CD14-positive monocyte (primary cell): Measurements from ENCODE around the gene BOLA1. TPM values are rescaled to one million over a fixed set of nuclear protein-coding genes. Genes with fewer than 3 reads are reported as not detected.

Experiments
- DNase-seq, 3 donors: peaks; one replicate each; pipeline ENCODE4 v3.0.0-alpha.2; 2011 to 2022
- H2AFZ ChIP-seq: 2 replicates; pipeline ENCODE4 v1.6.0; 2012; ENCODE audit warnings: mild to moderate bottlenecking, low read depth, low read length, inconsistent platforms; ENCODE audit not compliant: insufficient read depth, poor library complexity, severe bottlenecking
- H3K27ac ChIP-seq, 2 donors: 1 replicate in 1 of 2; 2 replicates in 1 of 2; pipeline ENCODE4 v1.5.1; 2012 to 2013; ENCODE audit warnings: low read length in 2 of 2, control low read depth in 1 of 2, inconsistent platforms in 1 of 2, low read depth in 1 of 2, mild to moderate bottlenecking in 1 of 2
- H3K27me3 ChIP-seq, 2 donors: one replicate each; pipeline versions ENCODE4 v1.6.0 to v1.6.1; 2011 to 2013; ENCODE audit warnings: low read length in 2 of 2; ENCODE audit not compliant: control insufficient read depth in 2 of 2, insufficient read depth in 2 of 2
- H3K36me3 ChIP-seq, 2 donors: replicated peaks in 1 of 2; 1 replicate in 1 of 2; 2 replicates in 1 of 2; pipeline versions ENCODE4 v1.5.1 to v1.6.1; 2012 to 2013; ENCODE audit warnings: low read length in 2 of 2, control low read depth in 1 of 2, inconsistent platforms in 1 of 2, mild to moderate bottlenecking in 1 of 2; ENCODE audit not compliant: insufficient read depth in 2 of 2, control insufficient read depth in 1 of 2
- H3K4me1 ChIP-seq, 2 donors: 1 replicate in 1 of 2; 2 replicates in 1 of 2; pipeline versions ENCODE4 v1.5.1 to v1.6.1; 2012 to 2013; ENCODE audit warnings: low read length in 2 of 2, control low read depth in 1 of 2, inconsistent platforms in 1 of 2, mild to moderate bottlenecking in 1 of 2, moderate library complexity in 1 of 2; ENCODE audit not compliant: insufficient read depth in 2 of 2, control insufficient read depth in 1 of 2
- H3K4me2 ChIP-seq: replicated peaks from 2 replicates; pipeline ENCODE3; 2012; ENCODE audit warnings: low read length, moderate library complexity, mild to moderate bottlenecking; ENCODE audit not compliant: poor library complexity, severe bottlenecking; ENCODE audit errors: extremely low read depth
- H3K4me3 ChIP-seq, 3 experiments: fragments of 200-600 bp in 1 of 3; sonication (generic) in 1 of 3; replicated peaks in 1 of 3; 1 replicate in 2 of 3; 2 replicates in 1 of 3; pipeline ENCODE4 v1.5.1; 2011 to 2013; ENCODE audit warnings: low read length in 3 of 3, mild to moderate bottlenecking in 3 of 3, control low read depth in 2 of 3, low read depth in 2 of 3, inconsistent platforms in 1 of 3, moderate library complexity in 1 of 3
- H3K79me2 ChIP-seq: 2 replicates; pipeline ENCODE4 v1.6.0; 2012; ENCODE audit warnings: mild to moderate bottlenecking, control low read depth, inconsistent platforms, low read length, moderate library complexity; ENCODE audit not compliant: insufficient read depth
- H3K9ac ChIP-seq: 2 replicates; pipeline ENCODE4 v1.6.0; 2017; ENCODE audit warnings: low read length, mild to moderate bottlenecking; ENCODE audit not compliant: insufficient read depth, poor library complexity, severe bottlenecking
- H3K9me3 ChIP-seq, 2 donors: replicated peaks in 1 of 2; 1 replicate in 1 of 2; 2 replicates in 1 of 2; pipeline versions ENCODE4 v1.5.1 to v1.6.1; 2012 to 2013; ENCODE audit warnings: low read length in 2 of 2, control low read depth in 1 of 2; ENCODE audit not compliant: control insufficient read depth in 1 of 2, insufficient read depth in 1 of 2
- H4K20me1 ChIP-seq: 2 replicates; pipeline ENCODE4 v1.6.0; 2012; ENCODE audit warnings: mild to moderate bottlenecking, low read length, control low read depth, moderate library complexity; ENCODE audit not compliant: insufficient read depth
- H3K27ac Mint-ChIP-seq, 7 donors: one replicate each; pipeline ENCODE4 v1.8.0; 2020; ENCODE audit warnings: mild to moderate bottlenecking in 7 of 7, mixed read lengths in 7 of 7, moderate library complexity in 6 of 7, inconsistent platforms in 2 of 7
- H3K27me3 Mint-ChIP-seq, 3 donors: one replicate each; pipeline ENCODE4 v1.8.0; 2021 to 2022; ENCODE audit warnings: low read depth in 3 of 3, mild to moderate bottlenecking in 3 of 3, mixed read lengths in 3 of 3, moderate library complexity in 3 of 3, inconsistent platforms in 1 of 3
- H3K36me3 Mint-ChIP-seq, 2 donors: one replicate each; pipeline ENCODE4 v1.8.0; 2020; ENCODE audit warnings: mixed read lengths in 2 of 2, inconsistent platforms in 1 of 2, mild to moderate bottlenecking in 1 of 2
- H3K4me1 Mint-ChIP-seq: one replicate; pipeline ENCODE4 v1.8.0; 2020; ENCODE audit warnings: mild to moderate bottlenecking, mixed read lengths
- H3K4me3 Mint-ChIP-seq, 2 donors: one replicate each; pipeline ENCODE4 v1.8.0; 2020; ENCODE audit warnings: mild to moderate bottlenecking in 2 of 2, mixed read lengths in 2 of 2, moderate library complexity in 1 of 2
- H3K9me3 Mint-ChIP-seq, 7 donors: one replicate each; pipeline ENCODE4 v1.8.0; 2020 to 2022; ENCODE audit warnings: mixed read lengths in 7 of 7, mild to moderate bottlenecking in 6 of 7, moderate library complexity in 6 of 7, inconsistent platforms in 2 of 7
- WGBS: methylation state at CpG from one replicate; pipeline ENCODE4 v1.1.5; 2013; ENCODE audit warnings: missing lambda C conversion rate; ENCODE audit not compliant: insufficient coverage; 5-methylcytosine and 5-hydroxymethylcytosine counted together
- intact Hi-C, 2 donors: fragments of 100-400 bp; cut with micrococcal nuclease; formaldehyde crosslinking; loops; one replicate each; pipeline versions ENCODE4 v1.15.0 to v1.15.1; 2023
- polyA plus RNA-seq, 3 donors: library from polyadenylated mRNA; depleted of rRNA in 1 of 3; unstranded in 2 of 3; stranded (reverse) in 1 of 3; fragments of 300-500 nt in 2 of 3; fragments of >200 nt in 1 of 3; fragmentation: Illumina TruSeq in 2 of 3; gene quantifications; 1 replicate in 2 of 3; 2 replicates in 1 of 3; pipeline ENCODE4 v1.2.3, GENCODE V29; 2012 to 2021
- TF ChIP-seq, protein P1 (sequence below): fragments of 200-600 bp; IDR thresholded peaks from one replicate; pipeline ENCODE4 v1.8.0; 2022; ENCODE audit warnings: antibody characterized with exemption, mild to moderate bottlenecking

The BOLA1 gene
- polyA plus RNA-seq, 3 donors = 5.1 to 17.8 (median 17.6) TPM

DNA sequence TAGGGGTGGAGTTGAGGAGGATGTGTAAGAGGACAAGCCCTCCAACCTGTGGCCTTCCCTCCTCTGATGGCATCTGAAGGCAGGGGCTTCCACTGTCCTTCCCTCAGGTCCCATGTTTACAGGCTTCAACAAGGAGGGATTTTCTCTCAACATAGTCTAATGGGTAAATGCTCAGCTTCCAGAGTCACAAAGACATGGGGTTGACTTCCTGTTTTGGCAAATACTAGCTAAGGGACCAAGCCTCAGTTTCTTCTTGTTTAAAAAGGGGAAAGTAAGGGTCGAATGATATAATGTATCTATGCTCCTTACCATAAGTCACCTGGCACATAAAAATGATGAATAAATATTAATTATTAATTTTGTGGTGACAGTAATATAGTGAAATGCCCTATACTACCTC is 15.2 kb downstream of the BOLA1 start:
- peak overlapping the region in 1 of 7 donors; percentile 25 for H3K27ac Mint-ChIP-seq
- H3K79me2 ChIP-seq = no peaks in the 10 kb centered on the region
- H3K4me2 ChIP-seq = no peak overlapping the region
- DNase-seq = no peak
- H3K9ac ChIP-seq = no peak overlapping the region
- H2AFZ ChIP-seq = peak overlapping the region; percentile 6
- WGBS = no CpG with 5 or more reads among the region's 1 CpG
- peaks cover 36% of the 10 kb centered on the region for H3K4me1 Mint-ChIP-seq
- peaks cover 25 to 26% (median 26%) of the 10 kb centered on the region in 3 donors for H3K27me3 Mint-ChIP-seq
- H3K27ac ChIP-seq = no peak overlapping the region
- no peak overlapping the region for H3K4me3 Mint-ChIP-seq
- peaks cover 0 to 2% of the 10 kb centered on the region in 2 donors for H3K36me3 Mint-ChIP-seq
- H3K9me3 ChIP-seq = no peaks in the 10 kb centered on the region
- H3K9me3 Mint-ChIP-seq = peaks cover 0 to 2% (median 0%) of the 10 kb centered on the region in 7 donors
- H3K4me3 ChIP-seq = no peak overlapping the region
- peaks cover 7 to 19% of the 10 kb centered on the region in 2 donors for H3K27me3 ChIP-seq
- intact Hi-C loops = no loop called here
- TF ChIP-seq, protein P1, sequence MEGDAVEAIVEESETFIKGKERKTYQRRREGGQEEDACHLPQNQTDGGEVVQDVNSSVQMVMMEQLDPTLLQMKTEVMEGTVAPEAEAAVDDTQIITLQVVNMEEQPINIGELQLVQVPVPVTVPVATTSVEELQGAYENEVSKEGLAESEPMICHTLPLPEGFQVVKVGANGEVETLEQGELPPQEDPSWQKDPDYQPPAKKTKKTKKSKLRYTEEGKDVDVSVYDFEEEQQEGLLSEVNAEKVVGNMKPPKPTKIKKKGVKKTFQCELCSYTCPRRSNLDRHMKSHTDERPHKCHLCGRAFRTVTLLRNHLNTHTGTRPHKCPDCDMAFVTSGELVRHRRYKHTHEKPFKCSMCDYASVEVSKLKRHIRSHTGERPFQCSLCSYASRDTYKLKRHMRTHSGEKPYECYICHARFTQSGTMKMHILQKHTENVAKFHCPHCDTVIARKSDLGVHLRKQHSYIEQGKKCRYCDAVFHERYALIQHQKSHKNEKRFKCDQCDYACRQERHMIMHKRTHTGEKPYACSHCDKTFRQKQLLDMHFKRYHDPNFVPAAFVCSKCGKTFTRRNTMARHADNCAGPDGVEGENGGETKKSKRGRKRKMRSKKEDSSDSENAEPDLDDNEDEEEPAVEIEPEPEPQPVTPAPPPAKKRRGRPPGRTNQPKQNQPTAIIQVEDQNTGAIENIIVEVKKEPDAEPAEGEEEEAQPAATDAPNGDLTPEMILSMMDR = no peak
- no peaks in the 10 kb centered on the region for H3K36me3 ChIP-seq
- H3K4me1 ChIP-seq = peaks cover 26 to 35% of the 10 kb centered on the region in 2 donors
- H4K20me1 ChIP-seq = no peaks in the 10 kb centered on the region

DNA sequence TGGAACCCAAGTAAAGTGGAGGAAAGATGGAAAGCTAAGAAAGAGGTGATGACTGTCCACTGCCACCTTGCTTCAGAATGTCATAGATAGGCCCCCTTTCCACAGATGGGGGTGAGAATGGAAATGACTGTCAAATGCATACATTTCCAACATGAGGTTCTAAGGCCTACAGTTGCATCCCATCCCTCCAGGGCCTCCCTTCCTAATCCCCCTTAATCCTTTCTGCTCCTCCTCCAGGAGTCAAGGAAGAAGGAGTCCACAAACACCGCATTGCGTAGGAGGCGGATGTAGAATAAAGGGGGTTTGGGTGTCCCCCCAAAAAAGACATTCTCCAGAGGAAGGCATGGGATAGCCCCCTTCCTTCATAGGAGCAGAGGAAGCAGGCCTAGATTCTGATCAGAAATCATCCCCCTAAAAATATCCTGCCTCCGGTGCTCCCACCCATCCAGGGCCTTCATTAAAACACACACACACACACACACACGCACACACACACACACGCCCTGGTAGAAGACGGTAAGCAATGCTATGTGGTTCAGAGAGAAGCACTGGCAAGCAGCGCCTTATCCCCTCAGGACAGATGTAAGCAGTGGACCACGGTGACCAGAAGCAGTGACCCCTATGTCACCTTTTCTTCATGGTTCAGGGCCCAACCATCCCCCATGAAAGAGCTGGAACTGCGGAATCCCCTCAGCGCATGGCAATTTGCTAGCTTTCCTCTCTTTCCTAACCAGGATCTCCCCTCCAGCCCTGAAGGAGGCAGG is 16.2 kb downstream of the BOLA1 start:
- H3K27ac ChIP-seq = no peak overlapping the region
- no peak overlapping the region for H3K4me3 ChIP-seq
- H3K36me3 ChIP-seq = no peaks in the 10 kb centered on the region
- Mint-ChIP-seq H3K4me3 (peak overlapping the region in 1 of 2 donors; percentile 47), H3K27ac (peak overlapping the region in 1 of 7 donors; percentile 67), H3K36me3 (peaks cover 0 to 2% of the 10 kb centered on the region in 2 donors), H3K27me3 (peaks cover 26 to 27% (median 26%) of the 10 kb centered on the region in 3 donors), H3K9me3 (peaks cover 0 to 2% (median 0%) of the 10 kb centered on the region in 7 donors), H3K4me1 (peaks cover 36% of the 10 kb centered on the region)
- no peak for DNase-seq
- intact Hi-C loops = no loop called here
- peaks cover 26 to 35% of the 10 kb centered on the region in 2 donors for H3K4me1 ChIP-seq
- H3K27me3 ChIP-seq = peaks cover 7 to 19% of the 10 kb centered on the region in 2 donors
- no peaks in the 10 kb centered on the region for H3K79me2 ChIP-seq
- TF ChIP-seq, protein P1 = no peak
- no peaks in the 10 kb centered on the region for H4K20me1 ChIP-seq
- no peaks in the 10 kb centered on the region for H3K9me3 ChIP-seq
- H3K9ac ChIP-seq = no peak overlapping the region
- WGBS = 50% methylated on average over 4 of the region's 11 CpGs
- H2AFZ ChIP-seq = peak overlapping the region; percentile 11
- H3K4me2 ChIP-seq = no peak overlapping the region
